WTC11 (cell line): ENCODE measurements around the gene CAPN11. TPM values are rescaled to one million over a fixed set of nuclear protein-coding genes. Genes with fewer than 3 reads are reported as not detected.

ENCODE experiments used
- ATAC-seq: fragments of 200-7000 bp; cut with Tn5 transposase; 2 replicates; pipeline ENCODE4 v1.10.0; 2021; ENCODE audit warnings: mild to moderate bottlenecking, moderate library complexity
- CTCF ChIA-PET: fragments of 300-600 bp; sonication (Branson Sonifier 250); formaldehyde crosslinking; loops from one replicate; lab custom pipeline; 2021; ENCODE audit warnings: antibody characterized with exemption; lab: Charles Lee
- POLR2A ChIA-PET: fragments of 350-600 bp; sonication (Branson Sonifier 250); formaldehyde crosslinking; loops from one replicate; lab custom pipeline; 2021; ENCODE audit warnings: antibody characterized with exemption; lab: Charles Lee
- DNase-seq: peaks from one replicate; pipeline ENCODE4 v3.0.0; 2021; ENCODE audit warnings: low spot score
- H3K27ac Mint-ChIP-seq: 2 replicates; pipeline ENCODE4 v1.8.0; 2021; ENCODE audit warnings: mixed read lengths
- H3K27me3 Mint-ChIP-seq: 2 replicates; pipeline ENCODE4 v1.8.0; 2021; ENCODE audit warnings: low read depth, mild to moderate bottlenecking, moderate library complexity, mixed read lengths
- H3K36me3 Mint-ChIP-seq: 2 replicates; pipeline ENCODE4 v1.8.0; 2021; ENCODE audit warnings: mixed read lengths
- H3K4me1 Mint-ChIP-seq: 2 replicates; pipeline ENCODE4 v1.8.0; 2022; ENCODE audit warnings: mixed read lengths
- H3K4me3 Mint-ChIP-seq: 2 replicates; pipeline ENCODE4 v1.8.0; 2021; ENCODE audit warnings: mild to moderate bottlenecking, moderate library complexity, mixed read lengths
- H3K9me3 Mint-ChIP-seq: 2 replicates; pipeline ENCODE4 v1.8.0; 2021; ENCODE audit warnings: mixed read lengths
- FOXK1 ChIP-seq: sonication (generic); formaldehyde crosslinking; IDR thresholded peaks from 2 replicates; pipeline ENCODE4 v1.8.0; 2022; ENCODE audit warnings: mild to moderate bottlenecking, moderate library complexity, missing genetic modification reagents
- GTF2I ChIP-seq: fragments of 250-450 bp; sonication (Bioruptor Pico); conservative IDR thresholded peaks from 2 replicates; pipeline ENCODE4 v1.4.0; 2021; ENCODE audit warnings: mild to moderate bottlenecking
- NFE2L1 ChIP-seq: sonication (generic); formaldehyde crosslinking; IDR thresholded peaks from 2 replicates; pipeline ENCODE4 v1.8.1; 2023; ENCODE audit warnings: missing genetic modification reagents
- SOX15 ChIP-seq: fragments of 250-450 bp; sonication (Bioruptor Pico); IDR thresholded peaks from 2 replicates; pipeline ENCODE4 v1.9.0; 2021; ENCODE audit warnings: mild to moderate bottlenecking
- TEAD4 ChIP-seq: sonication (generic); formaldehyde crosslinking; IDR thresholded peaks from 2 replicates; pipeline ENCODE4 v1.8.0; 2022; ENCODE audit warnings: mild to moderate bottlenecking, missing genetic modification reagents
- total RNA-seq: library from RNA; stranded (reverse); gene quantifications from 3 replicates; pipeline ENCODE4 v1.2.3, GENCODE V29; 2021
- TF ChIP-seq, protein P1 (sequence below): sonication (generic); formaldehyde crosslinking; IDR thresholded peaks from 2 replicates; pipeline ENCODE4 v1.8.0; 2022; ENCODE audit warnings: mild to moderate bottlenecking, missing genetic modification reagents
- TF ChIP-seq, protein P2 (sequence below): sonication (generic); formaldehyde crosslinking; IDR thresholded peaks from 2 replicates; pipeline ENCODE4 v1.8.0; 2022; ENCODE audit warnings: missing genetic modification reagents
- TF ChIP-seq, protein P3 (sequence below): sonication (generic); formaldehyde crosslinking; IDR thresholded peaks from 2 replicates; pipeline ENCODE4 v1.8.1; 2022; ENCODE audit warnings: missing genetic modification reagents, borderline replicate concordance
- TF ChIP-seq, protein P4 (sequence below): sonication (generic); formaldehyde crosslinking; IDR thresholded peaks from 2 replicates; pipeline ENCODE4 v1.8.0; 2023; ENCODE audit warnings: mild to moderate bottlenecking, missing genetic modification reagents
- TF ChIP-seq, protein P5 (sequence below): sonication (generic); formaldehyde crosslinking; IDR thresholded peaks from 2 replicates; pipeline ENCODE4 v1.8.1; 2023; ENCODE audit warnings: mild to moderate bottlenecking, missing genetic modification reagents

Gene CAPN11
- total RNA-seq, 1 experiment from 2014 or later: 2.3 TPM

DNA sequence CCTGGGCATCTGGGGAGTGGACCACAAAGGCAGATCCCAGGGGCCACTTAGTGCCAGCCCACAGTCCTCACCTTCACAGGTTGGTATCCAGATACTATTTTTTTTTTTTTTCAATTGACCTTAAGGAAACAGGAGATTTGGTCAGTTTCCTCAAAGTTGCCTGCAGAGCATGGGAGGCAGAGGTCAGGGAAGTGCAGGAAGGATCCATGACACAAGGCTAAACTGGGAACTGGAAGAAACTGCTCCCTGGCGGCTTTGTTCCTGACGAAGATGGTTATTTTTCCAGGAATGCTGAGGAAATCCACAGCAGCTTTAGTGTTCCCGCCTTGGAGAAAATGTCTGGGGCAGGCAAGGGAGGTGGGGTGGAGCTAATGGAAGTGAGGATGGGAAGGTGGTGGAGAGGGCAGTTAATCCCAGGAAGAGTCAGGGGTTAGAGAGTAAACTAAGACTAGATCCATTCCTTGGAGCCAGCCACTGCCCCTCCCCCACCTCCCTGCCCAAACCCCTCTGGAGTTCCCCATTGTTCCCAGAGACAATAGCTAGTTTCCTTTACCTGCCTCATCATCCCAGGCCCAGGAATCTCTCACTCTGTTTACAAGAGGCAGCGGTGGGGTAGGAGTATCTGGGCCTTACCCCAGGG lies 43.8 kb downstream of the CAPN11 start:
- CTCF ChIA-PET: interaction anchor here (0.6 to 3.7 kb wide), 13 partner anchors 10 to 54 kb away, joined by 3 to 28 read pairs (median 5); partner anchors contain the start of genes MYMX and SLC29A1
- H3K27ac Mint-ChIP-seq: peak overlapping the region; percentile 100
- POLR2A ChIA-PET: interaction anchor here (0.6 to 1.9 kb wide), 7 partner anchors 9 to 69 kb away, joined by 3 to 21 read pairs (median 9); partner anchors contain the start of genes HSP90AB1, MYMX and SLC29A1
- DNase-seq (peak; percentile 79), ATAC-seq (peak; percentile 86)
- no peaks in the 10 kb centered on the region for H3K9me3 Mint-ChIP-seq
- H3K27me3 Mint-ChIP-seq: no peaks in the 10 kb centered on the region; the same call in 1 of the 2 replicates
- H3K36me3 Mint-ChIP-seq: no peaks in the 10 kb centered on the region
- no peak overlapping the region for H3K4me3 Mint-ChIP-seq
- no peak for TF ChIP-seq GTF2I (CRISPR knock-in tag)
- peak; percentile 49; the same call in 1 of the 2 replicates for TF ChIP-seq NFE2L1 (CRISPR knock-in tag)
- TF ChIP-seq, protein P1, sequence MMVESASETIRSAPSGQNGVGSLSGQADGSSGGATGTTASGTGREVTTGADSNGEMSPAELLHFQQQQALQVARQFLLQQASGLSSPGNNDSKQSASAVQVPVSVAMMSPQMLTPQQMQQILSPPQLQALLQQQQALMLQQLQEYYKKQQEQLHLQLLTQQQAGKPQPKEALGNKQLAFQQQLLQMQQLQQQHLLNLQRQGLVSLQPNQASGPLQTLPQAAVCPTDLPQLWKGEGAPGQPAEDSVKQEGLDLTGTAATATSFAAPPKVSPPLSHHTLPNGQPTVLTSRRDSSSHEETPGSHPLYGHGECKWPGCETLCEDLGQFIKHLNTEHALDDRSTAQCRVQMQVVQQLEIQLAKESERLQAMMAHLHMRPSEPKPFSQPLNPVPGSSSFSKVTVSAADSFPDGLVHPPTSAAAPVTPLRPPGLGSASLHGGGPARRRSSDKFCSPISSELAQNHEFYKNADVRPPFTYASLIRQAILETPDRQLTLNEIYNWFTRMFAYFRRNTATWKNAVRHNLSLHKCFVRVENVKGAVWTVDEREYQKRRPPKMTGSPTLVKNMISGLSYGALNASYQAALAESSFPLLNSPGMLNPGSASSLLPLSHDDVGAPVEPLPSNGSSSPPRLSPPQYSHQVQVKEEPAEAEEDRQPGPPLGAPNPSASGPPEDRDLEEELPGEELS (CRISPR knock-in tag): peak; percentile 29; the same call in 1 of the 2 replicates
- TF ChIP-seq SOX15: no peak
- TF ChIP-seq, protein P2, sequence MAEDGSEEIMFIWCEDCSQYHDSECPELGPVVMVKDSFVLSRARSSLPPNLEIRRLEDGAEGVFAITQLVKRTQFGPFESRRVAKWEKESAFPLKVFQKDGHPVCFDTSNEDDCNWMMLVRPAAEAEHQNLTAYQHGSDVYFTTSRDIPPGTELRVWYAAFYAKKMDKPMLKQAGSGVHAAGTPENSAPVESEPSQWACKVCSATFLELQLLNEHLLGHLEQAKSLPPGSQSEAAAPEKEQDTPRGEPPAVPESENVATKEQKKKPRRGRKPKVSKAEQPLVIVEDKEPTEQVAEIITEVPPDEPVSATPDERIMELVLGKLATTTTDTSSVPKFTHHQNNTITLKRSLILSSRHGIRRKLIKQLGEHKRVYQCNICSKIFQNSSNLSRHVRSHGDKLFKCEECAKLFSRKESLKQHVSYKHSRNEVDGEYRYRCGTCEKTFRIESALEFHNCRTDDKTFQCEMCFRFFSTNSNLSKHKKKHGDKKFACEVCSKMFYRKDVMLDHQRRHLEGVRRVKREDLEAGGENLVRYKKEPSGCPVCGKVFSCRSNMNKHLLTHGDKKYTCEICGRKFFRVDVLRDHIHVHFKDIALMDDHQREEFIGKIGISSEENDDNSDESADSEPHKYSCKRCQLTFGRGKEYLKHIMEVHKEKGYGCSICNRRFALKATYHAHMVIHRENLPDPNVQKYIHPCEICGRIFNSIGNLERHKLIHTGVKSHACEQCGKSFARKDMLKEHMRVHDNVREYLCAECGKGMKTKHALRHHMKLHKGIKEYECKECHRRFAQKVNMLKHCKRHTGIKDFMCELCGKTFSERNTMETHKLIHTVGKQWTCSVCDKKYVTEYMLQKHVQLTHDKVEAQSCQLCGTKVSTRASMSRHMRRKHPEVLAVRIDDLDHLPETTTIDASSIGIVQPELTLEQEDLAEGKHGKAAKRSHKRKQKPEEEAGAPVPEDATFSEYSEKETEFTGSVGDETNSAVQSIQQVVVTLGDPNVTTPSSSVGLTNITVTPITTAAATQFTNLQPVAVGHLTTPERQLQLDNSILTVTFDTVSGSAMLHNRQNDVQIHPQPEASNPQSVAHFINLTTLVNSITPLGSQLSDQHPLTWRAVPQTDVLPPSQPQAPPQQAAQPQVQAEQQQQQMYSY (CRISPR knock-in tag): peak; percentile 88
- TF ChIP-seq, protein P3, sequence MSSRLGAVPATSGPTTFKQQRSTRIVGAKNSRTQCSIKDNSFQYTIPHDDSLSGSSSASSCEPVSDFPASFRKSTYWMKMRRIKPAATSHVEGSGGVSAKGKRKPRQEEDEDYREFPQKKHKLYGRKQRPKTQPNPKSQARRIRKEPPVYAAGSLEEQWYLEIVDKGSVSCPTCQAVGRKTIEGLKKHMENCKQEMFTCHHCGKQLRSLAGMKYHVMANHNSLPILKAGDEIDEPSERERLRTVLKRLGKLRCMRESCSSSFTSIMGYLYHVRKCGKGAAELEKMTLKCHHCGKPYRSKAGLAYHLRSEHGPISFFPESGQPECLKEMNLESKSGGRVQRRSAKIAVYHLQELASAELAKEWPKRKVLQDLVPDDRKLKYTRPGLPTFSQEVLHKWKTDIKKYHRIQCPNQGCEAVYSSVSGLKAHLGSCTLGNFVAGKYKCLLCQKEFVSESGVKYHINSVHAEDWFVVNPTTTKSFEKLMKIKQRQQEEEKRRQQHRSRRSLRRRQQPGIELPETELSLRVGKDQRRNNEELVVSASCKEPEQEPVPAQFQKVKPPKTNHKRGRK (CRISPR knock-in tag): no peak
- TF ChIP-seq, protein P4, sequence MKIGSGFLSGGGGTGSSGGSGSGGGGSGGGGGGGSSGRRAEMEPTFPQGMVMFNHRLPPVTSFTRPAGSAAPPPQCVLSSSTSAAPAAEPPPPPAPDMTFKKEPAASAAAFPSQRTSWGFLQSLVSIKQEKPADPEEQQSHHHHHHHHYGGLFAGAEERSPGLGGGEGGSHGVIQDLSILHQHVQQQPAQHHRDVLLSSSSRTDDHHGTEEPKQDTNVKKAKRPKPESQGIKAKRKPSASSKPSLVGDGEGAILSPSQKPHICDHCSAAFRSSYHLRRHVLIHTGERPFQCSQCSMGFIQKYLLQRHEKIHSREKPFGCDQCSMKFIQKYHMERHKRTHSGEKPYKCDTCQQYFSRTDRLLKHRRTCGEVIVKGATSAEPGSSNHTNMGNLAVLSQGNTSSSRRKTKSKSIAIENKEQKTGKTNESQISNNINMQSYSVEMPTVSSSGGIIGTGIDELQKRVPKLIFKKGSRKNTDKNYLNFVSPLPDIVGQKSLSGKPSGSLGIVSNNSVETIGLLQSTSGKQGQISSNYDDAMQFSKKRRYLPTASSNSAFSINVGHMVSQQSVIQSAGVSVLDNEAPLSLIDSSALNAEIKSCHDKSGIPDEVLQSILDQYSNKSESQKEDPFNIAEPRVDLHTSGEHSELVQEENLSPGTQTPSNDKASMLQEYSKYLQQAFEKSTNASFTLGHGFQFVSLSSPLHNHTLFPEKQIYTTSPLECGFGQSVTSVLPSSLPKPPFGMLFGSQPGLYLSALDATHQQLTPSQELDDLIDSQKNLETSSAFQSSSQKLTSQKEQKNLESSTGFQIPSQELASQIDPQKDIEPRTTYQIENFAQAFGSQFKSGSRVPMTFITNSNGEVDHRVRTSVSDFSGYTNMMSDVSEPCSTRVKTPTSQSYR (CRISPR knock-in tag): peak; percentile 89
- TF ChIP-seq, protein P5, sequence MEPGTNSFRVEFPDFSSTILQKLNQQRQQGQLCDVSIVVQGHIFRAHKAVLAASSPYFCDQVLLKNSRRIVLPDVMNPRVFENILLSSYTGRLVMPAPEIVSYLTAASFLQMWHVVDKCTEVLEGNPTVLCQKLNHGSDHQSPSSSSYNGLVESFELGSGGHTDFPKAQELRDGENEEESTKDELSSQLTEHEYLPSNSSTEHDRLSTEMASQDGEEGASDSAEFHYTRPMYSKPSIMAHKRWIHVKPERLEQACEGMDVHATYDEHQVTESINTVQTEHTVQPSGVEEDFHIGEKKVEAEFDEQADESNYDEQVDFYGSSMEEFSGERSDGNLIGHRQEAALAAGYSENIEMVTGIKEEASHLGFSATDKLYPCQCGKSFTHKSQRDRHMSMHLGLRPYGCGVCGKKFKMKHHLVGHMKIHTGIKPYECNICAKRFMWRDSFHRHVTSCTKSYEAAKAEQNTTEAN: 0 out of 2 replicates have a peak, but pooled peaks have one; percentile 65
- TF ChIP-seq TEAD4 (CRISPR knock-in tag): no peak
- peak; percentile 80; the same call in 1 of the 2 replicates for TF ChIP-seq FOXK1
- peaks cover 60% of the 10 kb centered on the region for H3K4me1 Mint-ChIP-seq
